Measurements from ENCODE around the gene NPPA. TPM values are rescaled to one million over a fixed set of nuclear protein-coding genes. Genes with fewer than 3 reads are reported as not detected.

Gene NPPA
- total RNA-seq, 1 experiment from 2014 or later = not detected

DNA sequence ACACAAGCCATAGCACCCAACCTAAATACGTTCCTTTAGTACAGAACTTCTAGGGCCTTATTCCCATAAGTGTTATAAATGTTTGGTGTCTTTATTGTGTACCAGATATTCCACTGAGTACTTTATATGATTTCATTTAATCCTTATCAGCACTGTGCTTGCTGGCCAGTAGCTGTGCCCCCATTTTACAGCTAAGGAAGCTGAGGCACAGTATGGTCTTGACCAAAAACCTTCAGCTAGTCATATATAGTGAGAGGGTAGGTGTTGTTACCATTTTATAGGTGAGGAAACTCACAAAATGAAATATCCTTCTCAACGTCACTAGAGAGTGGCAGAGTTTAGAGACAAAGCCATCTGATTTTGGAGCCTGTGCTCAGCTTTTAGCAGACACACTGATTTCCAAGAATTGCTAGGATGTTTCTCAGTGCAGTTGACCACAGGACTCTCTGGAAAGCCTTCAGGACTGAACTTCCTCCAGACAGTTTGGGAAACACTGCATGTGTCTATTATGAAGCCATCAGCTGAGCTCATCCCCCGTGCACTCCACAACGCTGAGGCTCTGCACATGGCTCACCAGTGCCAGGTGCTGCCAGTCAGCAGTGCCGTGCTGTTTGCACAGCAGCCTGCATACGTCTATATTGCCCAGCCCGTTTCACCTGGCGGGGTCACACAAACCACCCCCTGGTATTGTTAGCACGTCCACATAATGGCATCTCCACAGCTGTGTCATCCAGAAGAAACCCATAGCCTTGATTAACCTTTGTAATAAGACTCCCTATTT, 15.4 kb downstream of the NPPA start:
- ChIA-PET CTCF (no interaction called here), POLR2A (ENCODE audit: unreplicated experiment) (no interaction called here)
- no peak overlapping the region for H3K4me3 ChIP-seq (ENCODE audit: low read length)
- H3K9ac ChIP-seq (ENCODE audit: low read length) = no peak overlapping the region
- no TSS peak for BruUV-seq (replicated peaks)
- no peak overlapping the region for H3K4me2 ChIP-seq (ENCODE audit: low read length)
- H3F3A ChIP-seq (ENCODE audit: low read length, unreplicated experiment) = no peaks in the 10 kb centered on the region
- peaks cover 21% of the 10 kb centered on the region for H3K36me3 ChIP-seq (ENCODE audit: low read depth, low read length)
- H3K27ac ChIP-seq (ENCODE audit: low read length) = no peak overlapping the region
- no peaks in the 10 kb centered on the region for H3K9me2 ChIP-seq (replicated peaks; ENCODE audit: low read length)
- H3K4me1 ChIP-seq (ENCODE audit: insufficient read depth, low read length) = no peaks in the 10 kb centered on the region
- no peak for DNase-seq
- H3K9me3 ChIP-seq (ENCODE audit: low read length) = no peaks in the 10 kb centered on the region
- no peaks in the 10 kb centered on the region for H4K20me1 ChIP-seq (ENCODE audit: low read length)
- intact Hi-C loops (cut with micrococcal nuclease) = no loop called here
- no peaks in the 10 kb centered on the region for H3K27me3 ChIP-seq (ENCODE audit: low read length)
- TF ChIP-seq, protein P1, sequence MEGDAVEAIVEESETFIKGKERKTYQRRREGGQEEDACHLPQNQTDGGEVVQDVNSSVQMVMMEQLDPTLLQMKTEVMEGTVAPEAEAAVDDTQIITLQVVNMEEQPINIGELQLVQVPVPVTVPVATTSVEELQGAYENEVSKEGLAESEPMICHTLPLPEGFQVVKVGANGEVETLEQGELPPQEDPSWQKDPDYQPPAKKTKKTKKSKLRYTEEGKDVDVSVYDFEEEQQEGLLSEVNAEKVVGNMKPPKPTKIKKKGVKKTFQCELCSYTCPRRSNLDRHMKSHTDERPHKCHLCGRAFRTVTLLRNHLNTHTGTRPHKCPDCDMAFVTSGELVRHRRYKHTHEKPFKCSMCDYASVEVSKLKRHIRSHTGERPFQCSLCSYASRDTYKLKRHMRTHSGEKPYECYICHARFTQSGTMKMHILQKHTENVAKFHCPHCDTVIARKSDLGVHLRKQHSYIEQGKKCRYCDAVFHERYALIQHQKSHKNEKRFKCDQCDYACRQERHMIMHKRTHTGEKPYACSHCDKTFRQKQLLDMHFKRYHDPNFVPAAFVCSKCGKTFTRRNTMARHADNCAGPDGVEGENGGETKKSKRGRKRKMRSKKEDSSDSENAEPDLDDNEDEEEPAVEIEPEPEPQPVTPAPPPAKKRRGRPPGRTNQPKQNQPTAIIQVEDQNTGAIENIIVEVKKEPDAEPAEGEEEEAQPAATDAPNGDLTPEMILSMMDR (conservative IDR thresholded peaks at IDR 0.05; ENCODE audit: low read depth, low read length) = no peak
- no peak for TF ChIP-seq EZH2phosphoT487 (IDR thresholded peaks at IDR 0.05; ENCODE audit: borderline replicate concordance, low read length)
- ATAC-seq = no peak
- no peak overlapping the region for H2AFZ ChIP-seq (ENCODE audit: low read length)
- H3K79me2 ChIP-seq (ENCODE audit: low read length) = no peaks in the 10 kb centered on the region

DNA sequence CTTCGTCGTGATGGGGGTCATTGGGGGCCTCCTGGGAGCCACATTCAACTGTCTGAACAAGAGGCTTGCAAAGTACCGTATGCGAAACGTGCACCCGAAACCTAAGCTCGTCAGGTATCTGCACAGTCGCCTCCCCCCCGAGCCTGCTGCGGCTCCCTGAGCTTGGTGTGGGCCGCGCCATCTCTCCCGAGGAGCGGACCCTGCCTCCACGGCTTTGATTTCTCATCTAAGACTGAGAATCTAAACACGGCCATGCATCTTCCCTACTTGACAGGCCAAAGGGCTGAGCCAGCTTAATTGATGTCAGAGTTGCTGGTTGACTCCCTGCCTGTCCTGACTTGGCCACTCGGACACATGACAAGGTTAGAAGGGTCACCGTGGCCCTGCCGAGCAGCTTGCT, 19.1 kb downstream of the NPPA start:
- POLR2A ChIA-PET (ENCODE audit: unreplicated experiment) = no interaction called here
- no peak overlapping the region for H2AFZ ChIP-seq (ENCODE audit: low read length)
- no TSS peak for BruUV-seq (replicated peaks)
- TF ChIP-seq, protein P1 (conservative IDR thresholded peaks at IDR 0.05; ENCODE audit: low read depth, low read length) = no peak
- TF ChIP-seq EZH2 (IDR thresholded peaks at IDR 0.05; ENCODE audit: low read length, unreplicated experiment) (no peak), EZH2phosphoT487 (IDR thresholded peaks at IDR 0.05; ENCODE audit: borderline replicate concordance, low read length) (no peak)
- no peaks in the 10 kb centered on the region for H3K27me3 ChIP-seq (ENCODE audit: low read length)
- no peaks in the 10 kb centered on the region for H3K9me3 ChIP-seq (ENCODE audit: low read length)
- CTCF ChIA-PET = no interaction called here
- DNase-seq = no peak
- no peaks in the 10 kb centered on the region for H3K9me2 ChIP-seq (replicated peaks; ENCODE audit: low read length)
- intact Hi-C loops (cut with micrococcal nuclease) = no loop called here
- H3K4me1 ChIP-seq (ENCODE audit: insufficient read depth, low read length) = no peaks in the 10 kb centered on the region
- H3F3A ChIP-seq (ENCODE audit: low read length, unreplicated experiment) = no peaks in the 10 kb centered on the region
- no peak overlapping the region for H3K27ac ChIP-seq (ENCODE audit: low read length)
- no peaks in the 10 kb centered on the region for H4K20me1 ChIP-seq (ENCODE audit: low read length)
- no peak overlapping the region for H3K9ac ChIP-seq (ENCODE audit: low read length)
- no peak overlapping the region for H3K4me2 ChIP-seq (ENCODE audit: low read length)
- no peak overlapping the region for H3K4me3 ChIP-seq (ENCODE audit: low read length)
- no peaks in the 10 kb centered on the region for H3K79me2 ChIP-seq (ENCODE audit: low read length)
- no peak for ATAC-seq
- peaks cover 19% of the 10 kb centered on the region for H3K36me3 ChIP-seq (ENCODE audit: low read depth, low read length)

DNA sequence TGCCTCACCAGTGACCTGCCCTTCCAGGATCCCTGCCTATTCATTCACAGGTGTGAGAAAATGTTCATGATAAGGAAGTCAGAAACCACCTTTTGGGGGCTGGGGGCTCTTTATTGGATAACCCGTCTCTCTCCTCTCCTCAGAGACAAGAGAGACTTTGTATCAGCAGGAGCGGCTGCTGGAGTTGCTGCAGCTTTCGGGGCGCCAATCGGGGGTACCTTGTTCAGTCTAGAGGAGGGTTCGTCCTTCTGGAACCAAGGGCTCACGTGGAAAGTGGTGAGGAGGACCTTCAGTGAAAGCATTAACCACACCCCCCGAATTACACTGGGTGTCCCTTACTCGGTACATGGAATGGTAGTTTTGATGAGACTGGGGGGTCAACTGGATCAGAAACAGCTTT, 20.6 kb downstream of the NPPA start:
- TF ChIP-seq EZH2 (IDR thresholded peaks at IDR 0.05; ENCODE audit: low read length, unreplicated experiment) (no peak), EZH2phosphoT487 (IDR thresholded peaks at IDR 0.05; ENCODE audit: borderline replicate concordance, low read length) (no peak)
- TF ChIP-seq, protein P1 (conservative IDR thresholded peaks at IDR 0.05; ENCODE audit: low read depth, low read length) = no peak
- intact Hi-C loops (cut with micrococcal nuclease) = no loop called here
- CTCF ChIA-PET = no interaction called here

More for the DNA sequence above, 20.6 kb downstream of the NPPA start:
- H3K4me1 ChIP-seq (ENCODE audit: insufficient read depth, low read length) = peaks cover 3% of the 10 kb centered on the region
- H3K4me3 ChIP-seq (ENCODE audit: low read length) = no peak overlapping the region
- H3K9ac ChIP-seq (ENCODE audit: low read length) = no peak overlapping the region
- H2AFZ ChIP-seq (ENCODE audit: low read length) = no peak overlapping the region
- H3K27ac ChIP-seq (ENCODE audit: low read length) = no peak overlapping the region
- H3F3A ChIP-seq (ENCODE audit: low read length, unreplicated experiment) = no peaks in the 10 kb centered on the region
- no peaks in the 10 kb centered on the region for H3K79me2 ChIP-seq (ENCODE audit: low read length)
- no peak overlapping the region for H3K4me2 ChIP-seq (ENCODE audit: low read length)
- ATAC-seq (no peak), DNase-seq (no peak)
- POLR2A ChIA-PET (ENCODE audit: unreplicated experiment) = no interaction called here
- BruUV-seq (replicated peaks) = no TSS peak
- H3K9me3 ChIP-seq (ENCODE audit: low read length) = no peaks in the 10 kb centered on the region
- H4K20me1 ChIP-seq (ENCODE audit: low read length) = no peaks in the 10 kb centered on the region
- H3K27me3 ChIP-seq (ENCODE audit: low read length) = no peaks in the 10 kb centered on the region
- H3K9me2 ChIP-seq (replicated peaks; ENCODE audit: low read length) = no peaks in the 10 kb centered on the region
- H3K36me3 ChIP-seq (ENCODE audit: low read depth, low read length) = peaks cover 23% of the 10 kb centered on the region
